Central memory CD8-positive, alpha-beta T cell (primary cell): Measurements from ENCODE around the gene HBZ.
A peak's percentile ranks its signal among the peaks of the same experiment; 100 is the strongest.
"Not testable (repeated sequence)": the region's sequence is repeated elsewhere in the genome, so short reads cannot be mapped to it uniquely, and the experiment has no call there.

Experiments
- ATAC-seq: fragments of 150-1000 bp; cut with Tn5 transposase; replicated peaks from 2 replicates; pipeline ENCODE4 v1.10.0; 2022; ENCODE audit warnings: mild to moderate bottlenecking, moderate FRiP score, moderate number of reproducible peaks; ENCODE audit not compliant: poor library complexity, severe bottlenecking; ENCODE audit errors: extremely low read depth
- DNase-seq, 2 donors: peaks; one replicate each; pipeline ENCODE4 v3.0.0; 2021; ENCODE audit warnings: low spot score in 2 of 2
- H3K27ac Mint-ChIP-seq: one replicate; pipeline ENCODE4 v1.8.0; 2022; ENCODE audit warnings: low read depth, mild to moderate bottlenecking, moderate library complexity, mixed read lengths
- H3K27me3 Mint-ChIP-seq: one replicate; pipeline ENCODE4 v1.8.0; 2022; ENCODE audit warnings: mixed read lengths
- H3K36me3 Mint-ChIP-seq: one replicate; pipeline ENCODE4 v1.8.0; 2022; ENCODE audit warnings: mild to moderate bottlenecking, moderate library complexity, mixed read lengths; ENCODE audit not compliant: insufficient read depth
- H3K4me1 Mint-ChIP-seq: one replicate; pipeline ENCODE4 v1.8.0; 2022; ENCODE audit warnings: mixed read lengths
- H3K4me3 Mint-ChIP-seq: one replicate; pipeline ENCODE4 v1.8.0; 2022; ENCODE audit warnings: mild to moderate bottlenecking, moderate library complexity, mixed read lengths
- H3K9me3 Mint-ChIP-seq: one replicate; pipeline ENCODE4 v1.8.0; 2022; ENCODE audit warnings: mixed read lengths

Gene HBZ

GRCh38 chr16:170788-171187 is 18.3 kb downstream of the HBZ start:
- Mint-ChIP-seq H3K4me3 (no peak overlapping the region), H3K27ac (no peak overlapping the region), H3K27me3 (peaks cover 85% of the 10 kb centered on the region), H3K36me3 (peaks cover 4% of the 10 kb centered on the region), H3K9me3 (no peaks in the 10 kb centered on the region), H3K4me1 (no peaks in the 10 kb centered on the region)
- DNase-seq (no peak), ATAC-seq (no peak)

- H3K36me3 Mint-ChIP-seq, H3K4me1 Mint-ChIP-seq, H3K9me3 Mint-ChIP-seq, H3K27ac Mint-ChIP-seq, DNase-seq: not testable (repeated sequence)
- Mint-ChIP-seq H3K27me3 (peaks cover 79% of the 10 kb centered on the region), H3K4me3 (peak within 1 kb of the TSS; percentile 32)
- ATAC-seq, result peak; percentile 26
Measured at GRCh38 chr16:172374-172941, 20.0 kb downstream of the HBZ start, which contains the start of gene HBA2. Gene HBA2 (plus strand): TSS chr16:172876. CDS start chr16:172913, 37 bp downstream.

- not testable (repeated sequence) for H3K27ac Mint-ChIP-seq, H3K9me3 Mint-ChIP-seq, H3K4me1 Mint-ChIP-seq, H3K36me3 Mint-ChIP-seq, ATAC-seq, DNase-seq
- H3K27me3 Mint-ChIP-seq, result peaks cover 79% of the 10 kb centered on the region
- H3K4me3 Mint-ChIP-seq, result peak overlapping the region; percentile 32
Measured at GRCh38 chr16:173211-173854, 20.9 kb downstream of the HBZ start.

GRCh38 chr16:173928-174769 is 21.7 kb downstream of the HBZ start:
- Mint-ChIP-seq H3K4me3 (peak overlapping the region; percentile 38), H3K27me3 (peaks cover 74% of the 10 kb centered on the region)

GRCh38 chr16:175011-175949 is 22.8 kb downstream of the HBZ start:
- peak overlapping the region; percentile 38 for H3K4me3 Mint-ChIP-seq

More at GRCh38 chr16:173928-174769, 21.7 kb downstream of the HBZ start:
- H3K9me3 Mint-ChIP-seq, H3K36me3 Mint-ChIP-seq, DNase-seq, H3K27ac Mint-ChIP-seq, H3K4me1 Mint-ChIP-seq, ATAC-seq: not testable (repeated sequence)

GRCh38 chr16:176006-176405 is 23.6 kb downstream of the HBZ start:
- peak; percentile 11 for ATAC-seq
- not testable (repeated sequence) for H3K9me3 Mint-ChIP-seq, H3K4me1 Mint-ChIP-seq, H3K27ac Mint-ChIP-seq, H3K4me3 Mint-ChIP-seq, DNase-seq, H3K36me3 Mint-ChIP-seq
- peaks cover 56% of the 10 kb centered on the region for H3K27me3 Mint-ChIP-seq

More at GRCh38 chr16:175011-175949, 22.8 kb downstream of the HBZ start:
- ATAC-seq, result no peak
- Mint-ChIP-seq H3K27ac (no peak overlapping the region), H3K4me1 (no peaks in the 10 kb centered on the region), H3K27me3 (peaks cover 63% of the 10 kb centered on the region), H3K36me3 (no peaks in the 10 kb centered on the region), H3K9me3 (no peaks in the 10 kb centered on the region)
- no peak for DNase-seq

- H3K27ac Mint-ChIP-seq, H3K4me1 Mint-ChIP-seq, DNase-seq, H3K9me3 Mint-ChIP-seq, H3K36me3 Mint-ChIP-seq: not testable (repeated sequence)
- ATAC-seq, result peak; percentile 16
- Mint-ChIP-seq H3K27me3 (peaks cover 49% of the 10 kb centered on the region), H3K4me3 (peak within 1 kb of the TSS; percentile 13)
Measured at GRCh38 chr16:176477-177382, 24.3 kb downstream of the HBZ start, which contains the start of gene HBA1. Gene HBA1 (plus strand): TSS chr16:176680. CDS start chr16:176717, 37 bp downstream.

GRCh38 chr16:177394-177822 is 25.0 kb downstream of the HBZ start:
- H3K27ac Mint-ChIP-seq, result no peak overlapping the region
- no peaks in the 10 kb centered on the region for H3K9me3 Mint-ChIP-seq
- DNase-seq, result no peak
- no peak for ATAC-seq
- peaks cover 2% of the 10 kb centered on the region for H3K36me3 Mint-ChIP-seq
- peaks cover 43% of the 10 kb centered on the region for H3K27me3 Mint-ChIP-seq
- peak overlapping the region; percentile 13 for H3K4me3 Mint-ChIP-seq
- H3K4me1 Mint-ChIP-seq, result no peaks in the 10 kb centered on the region

GRCh38 chr16:177981-178667 is 25.7 kb downstream of the HBZ start:
- ATAC-seq (no peak), DNase-seq (no peak)
- peak overlapping the region; percentile 13 for H3K4me3 Mint-ChIP-seq
- H3K4me1 Mint-ChIP-seq, result no peaks in the 10 kb centered on the region
- no peaks in the 10 kb centered on the region for H3K9me3 Mint-ChIP-seq
- H3K27ac Mint-ChIP-seq, result no peak overlapping the region
- H3K36me3 Mint-ChIP-seq, result peaks cover 2% of the 10 kb centered on the region
- peaks cover 43% of the 10 kb centered on the region for H3K27me3 Mint-ChIP-seq

GRCh38 chr16:178668-179015 is 26.2 kb downstream of the HBZ start:
- H3K36me3 Mint-ChIP-seq, result peaks cover 2% of the 10 kb centered on the region
- no peaks in the 10 kb centered on the region for H3K9me3 Mint-ChIP-seq
- peaks cover 38% of the 10 kb centered on the region for H3K27me3 Mint-ChIP-seq
- ATAC-seq (no peak), DNase-seq (no peak)
- H3K4me3 Mint-ChIP-seq, result no peak overlapping the region
- no peak overlapping the region for H3K27ac Mint-ChIP-seq
- no peaks in the 10 kb centered on the region for H3K4me1 Mint-ChIP-seq
